ENCODE data around the gene ZMYND8.

The ZMYND8 gene

DNA sequence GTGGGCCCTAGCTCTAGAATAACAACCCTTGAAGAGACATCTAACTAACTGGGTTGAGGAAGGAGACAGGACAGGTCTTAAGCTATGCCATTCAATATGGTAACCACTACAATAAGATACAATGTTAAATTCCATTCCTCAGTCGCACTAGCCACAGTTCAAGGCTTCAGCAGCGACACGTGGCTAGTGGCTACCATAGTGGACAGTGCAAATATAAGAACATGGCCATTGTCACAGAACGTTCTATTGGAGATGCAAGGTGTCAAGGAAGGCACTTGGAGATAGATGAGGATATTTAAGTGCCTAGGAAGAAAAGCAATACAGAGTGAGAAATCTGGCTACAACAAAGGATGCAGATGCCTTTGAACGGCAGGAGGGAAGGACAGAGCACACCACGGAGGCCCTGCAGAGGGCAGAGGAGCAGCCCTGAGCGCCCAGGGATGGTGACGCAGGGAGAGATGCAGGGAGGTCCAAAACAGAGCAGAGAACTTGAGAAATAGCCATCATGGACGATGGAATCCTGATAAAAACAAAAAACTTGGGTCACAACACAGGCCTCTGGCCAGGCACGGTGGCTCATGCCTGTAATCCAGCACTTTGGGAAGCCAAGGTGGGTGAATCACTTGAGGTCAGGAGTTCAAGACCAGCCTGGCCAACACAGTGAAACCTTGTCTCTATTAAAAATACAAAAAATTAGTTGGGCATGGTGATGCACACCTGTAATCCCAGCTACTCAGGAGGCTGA lies 140.7 kb downstream of the ZMYND8 start:
- no peak for TF ChIP-seq ZFX (IDR thresholded peaks at IDR 0.05)
- TF ChIP-seq, protein P1, sequence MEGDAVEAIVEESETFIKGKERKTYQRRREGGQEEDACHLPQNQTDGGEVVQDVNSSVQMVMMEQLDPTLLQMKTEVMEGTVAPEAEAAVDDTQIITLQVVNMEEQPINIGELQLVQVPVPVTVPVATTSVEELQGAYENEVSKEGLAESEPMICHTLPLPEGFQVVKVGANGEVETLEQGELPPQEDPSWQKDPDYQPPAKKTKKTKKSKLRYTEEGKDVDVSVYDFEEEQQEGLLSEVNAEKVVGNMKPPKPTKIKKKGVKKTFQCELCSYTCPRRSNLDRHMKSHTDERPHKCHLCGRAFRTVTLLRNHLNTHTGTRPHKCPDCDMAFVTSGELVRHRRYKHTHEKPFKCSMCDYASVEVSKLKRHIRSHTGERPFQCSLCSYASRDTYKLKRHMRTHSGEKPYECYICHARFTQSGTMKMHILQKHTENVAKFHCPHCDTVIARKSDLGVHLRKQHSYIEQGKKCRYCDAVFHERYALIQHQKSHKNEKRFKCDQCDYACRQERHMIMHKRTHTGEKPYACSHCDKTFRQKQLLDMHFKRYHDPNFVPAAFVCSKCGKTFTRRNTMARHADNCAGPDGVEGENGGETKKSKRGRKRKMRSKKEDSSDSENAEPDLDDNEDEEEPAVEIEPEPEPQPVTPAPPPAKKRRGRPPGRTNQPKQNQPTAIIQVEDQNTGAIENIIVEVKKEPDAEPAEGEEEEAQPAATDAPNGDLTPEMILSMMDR (conservative IDR thresholded peaks at IDR 0.05) = no peak

DNA sequence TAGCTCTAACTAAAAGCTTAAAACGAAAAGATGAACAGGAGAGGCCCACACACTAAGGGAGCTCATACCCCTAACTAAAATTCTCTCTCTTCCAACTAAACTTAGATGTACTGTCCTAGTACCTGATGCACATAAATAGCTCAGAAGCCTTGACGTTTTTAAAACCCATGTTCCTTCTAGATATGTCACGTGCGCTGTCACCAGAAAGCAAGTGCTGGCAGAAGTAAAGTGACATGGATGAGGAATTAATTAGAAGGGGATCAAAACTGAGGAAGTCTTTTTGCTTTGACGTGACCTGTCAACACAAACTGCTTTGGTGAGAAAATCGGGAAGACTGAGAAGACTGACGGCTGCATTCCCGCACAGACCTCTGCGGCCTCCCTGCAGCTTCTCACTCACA lies 142.5 kb downstream of the ZMYND8 start:
- TF ChIP-seq ZFX (IDR thresholded peaks at IDR 0.05) = no peak
- TF ChIP-seq, protein P1 (conservative IDR thresholded peaks at IDR 0.05) = no peak

More for the DNA sequence above, 140.7 kb downstream of the ZMYND8 start:
- no peak overlapping the region for H3K27ac ChIP-seq

DNA sequence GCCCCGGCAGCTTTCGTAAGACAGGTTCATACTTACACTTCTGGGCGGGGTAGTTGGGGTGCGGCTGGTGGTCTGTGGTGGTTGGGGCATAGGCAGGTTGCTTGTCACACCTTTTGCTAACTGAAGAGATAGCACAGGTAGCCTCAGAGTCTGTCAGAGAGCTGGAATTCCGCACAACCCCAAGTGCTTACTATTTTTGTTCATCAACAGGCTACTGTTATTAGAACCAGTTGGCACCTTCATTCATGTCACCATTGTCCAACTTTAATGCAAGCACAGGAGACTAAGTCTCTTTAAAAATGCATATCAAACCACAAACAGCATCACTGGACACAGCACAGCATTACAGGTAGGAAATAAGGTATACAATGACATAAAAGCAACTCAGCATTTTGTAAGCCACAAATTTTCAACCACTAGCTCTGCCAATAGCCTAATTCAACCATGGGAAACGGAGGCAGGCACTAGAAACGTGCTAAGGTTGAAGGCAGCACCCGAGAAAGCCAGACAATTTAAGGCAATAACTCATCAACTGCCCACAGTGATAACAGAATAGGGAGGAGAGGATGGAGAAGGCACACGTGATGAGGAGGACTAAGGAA lies 143.8 kb downstream of the ZMYND8 start:
- H3K27ac ChIP-seq = no peak overlapping the region
- TF ChIP-seq, protein P1 (conservative IDR thresholded peaks at IDR 0.05) = no peak
- no peak for TF ChIP-seq ZFX (IDR thresholded peaks at IDR 0.05)

More for the DNA sequence above, 142.5 kb downstream of the ZMYND8 start:
- H3K27ac ChIP-seq = no peak overlapping the region

DNA sequence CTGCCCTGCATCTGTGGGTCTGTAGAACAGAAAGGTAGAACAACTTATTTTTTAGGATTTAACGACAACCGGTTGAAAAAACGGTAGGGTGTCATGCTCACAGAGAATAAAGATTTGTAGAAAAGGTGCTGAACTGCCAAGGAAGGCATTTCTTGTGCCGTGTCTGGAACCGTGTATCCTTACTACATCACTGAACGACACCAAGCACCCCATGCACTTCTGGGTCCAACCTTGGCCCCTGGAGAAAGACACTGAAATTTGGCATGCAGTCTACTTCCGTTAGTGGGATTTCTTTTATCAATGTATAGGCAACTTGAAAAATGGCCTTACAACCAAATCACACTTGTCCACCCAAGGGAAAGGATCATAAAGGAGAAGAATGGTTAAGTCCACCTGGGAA lies 145.5 kb downstream of the ZMYND8 start:
- TF ChIP-seq, protein P1 (conservative IDR thresholded peaks at IDR 0.05) = no peak
- no peak for TF ChIP-seq ZFX (IDR thresholded peaks at IDR 0.05)
- no peak overlapping the region for H3K27ac ChIP-seq

DNA sequence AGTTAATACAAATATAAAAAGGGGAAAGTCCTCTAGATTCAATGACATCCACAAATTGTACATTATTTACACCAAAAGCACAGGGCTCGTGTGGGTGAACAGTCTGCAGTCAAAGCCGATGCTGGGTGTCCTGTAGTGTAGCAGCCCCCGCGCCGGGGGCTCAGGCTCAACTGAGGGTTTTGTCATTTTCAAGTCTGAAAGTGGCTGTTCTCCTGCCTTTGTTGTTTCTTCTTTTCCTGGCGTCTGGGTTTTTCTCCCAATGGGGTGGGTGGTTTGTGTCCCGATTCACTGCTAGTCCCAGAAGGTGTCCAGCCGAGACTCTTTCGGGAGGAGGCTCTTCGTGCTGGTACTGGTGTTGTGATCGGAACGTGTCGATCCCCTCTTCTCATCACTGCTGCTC lies 146.0 kb downstream of the ZMYND8 start:
- TF ChIP-seq, protein P1 (conservative IDR thresholded peaks at IDR 0.05) = no peak
- TF ChIP-seq ZFX (IDR thresholded peaks at IDR 0.05) = no peak
- no peak overlapping the region for H3K27ac ChIP-seq

DNA sequence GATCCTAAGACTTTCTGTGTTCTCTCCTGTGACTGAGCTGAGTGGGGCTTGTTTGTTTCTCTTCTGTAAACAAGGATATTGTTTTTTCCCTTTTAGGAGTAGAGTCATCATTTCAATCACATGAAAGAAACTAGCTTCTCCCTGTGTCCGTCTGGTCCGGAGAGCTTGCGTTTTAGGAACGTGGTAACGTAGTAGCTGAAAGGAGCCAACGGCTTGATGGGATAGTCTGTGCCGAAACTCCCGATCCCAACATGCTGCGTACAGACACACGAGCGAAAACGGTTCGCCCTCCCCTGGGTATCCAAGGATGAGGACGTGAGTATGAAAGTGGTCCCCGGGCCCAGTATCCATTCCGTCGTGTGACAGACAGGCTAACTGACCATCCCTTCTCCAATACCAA lies 146.5 kb downstream of the ZMYND8 start:
- TF ChIP-seq ZFX (IDR thresholded peaks at IDR 0.05) = no peak

DNA sequence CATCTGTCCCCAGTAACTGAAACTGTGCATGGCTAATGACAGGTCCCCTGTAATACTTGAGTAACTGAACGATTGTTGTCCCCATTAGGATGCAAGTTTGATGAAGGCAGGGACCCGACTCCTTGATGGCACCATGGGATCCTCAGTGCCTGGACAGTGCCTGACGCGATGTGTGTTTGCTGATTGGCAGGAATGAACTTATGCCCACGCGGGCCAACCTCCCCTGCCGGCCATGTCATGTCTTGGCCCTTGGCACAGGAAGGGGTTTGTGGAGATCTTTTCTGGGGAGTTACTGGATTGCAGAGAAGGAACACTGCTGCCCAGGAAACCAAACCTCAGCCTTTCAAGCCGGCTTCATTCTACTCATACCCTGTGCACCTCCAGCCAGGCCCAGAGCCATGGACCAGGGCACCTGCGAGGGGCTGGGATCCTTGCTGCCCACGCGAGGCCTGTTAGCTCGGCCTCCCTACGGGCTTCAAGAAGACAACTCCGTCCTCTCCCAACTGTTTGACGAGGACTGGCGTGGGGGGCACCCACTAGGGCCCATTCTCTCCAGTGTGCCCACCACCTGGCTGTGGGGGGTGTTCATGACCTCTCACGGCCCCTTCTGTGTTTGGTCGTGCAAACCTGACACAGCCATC lies 147.8 kb downstream of the ZMYND8 start:
- no peak for TF ChIP-seq ZFX (IDR thresholded peaks at IDR 0.05)
- TF ChIP-seq, protein P1 (conservative IDR thresholded peaks at IDR 0.05) = no peak
- no peak overlapping the region for H3K27ac ChIP-seq

More for the DNA sequence above, 146.5 kb downstream of the ZMYND8 start:
- H3K27ac ChIP-seq = no peak overlapping the region
